ENCODE results near the gene THYN1. TPM values are rescaled to one million over a fixed set of nuclear protein-coding genes. Genes with fewer than 3 reads are reported as not detected.

Gene THYN1
- total and polyA plus RNA-seq, 12 donors, result 32.8 to 91.0 (median 48.6) TPM

GRCh38 chr11:134223121-134223520, 30.0 kb downstream of the THYN1 start:
- 9 to 13% (median 11%) methylated on average over 5 of the region's 5 CpGs for WGBS, 4 donors
- H3K4me3 ChIP-seq, result peak overlapping the region in 2 of 4 donors; percentile 68 to 97
- TF ChIP-seq POLR2A (IDR thresholded peaks at IDR 0.05), result no peak
- TF ChIP-seq, protein P1, sequence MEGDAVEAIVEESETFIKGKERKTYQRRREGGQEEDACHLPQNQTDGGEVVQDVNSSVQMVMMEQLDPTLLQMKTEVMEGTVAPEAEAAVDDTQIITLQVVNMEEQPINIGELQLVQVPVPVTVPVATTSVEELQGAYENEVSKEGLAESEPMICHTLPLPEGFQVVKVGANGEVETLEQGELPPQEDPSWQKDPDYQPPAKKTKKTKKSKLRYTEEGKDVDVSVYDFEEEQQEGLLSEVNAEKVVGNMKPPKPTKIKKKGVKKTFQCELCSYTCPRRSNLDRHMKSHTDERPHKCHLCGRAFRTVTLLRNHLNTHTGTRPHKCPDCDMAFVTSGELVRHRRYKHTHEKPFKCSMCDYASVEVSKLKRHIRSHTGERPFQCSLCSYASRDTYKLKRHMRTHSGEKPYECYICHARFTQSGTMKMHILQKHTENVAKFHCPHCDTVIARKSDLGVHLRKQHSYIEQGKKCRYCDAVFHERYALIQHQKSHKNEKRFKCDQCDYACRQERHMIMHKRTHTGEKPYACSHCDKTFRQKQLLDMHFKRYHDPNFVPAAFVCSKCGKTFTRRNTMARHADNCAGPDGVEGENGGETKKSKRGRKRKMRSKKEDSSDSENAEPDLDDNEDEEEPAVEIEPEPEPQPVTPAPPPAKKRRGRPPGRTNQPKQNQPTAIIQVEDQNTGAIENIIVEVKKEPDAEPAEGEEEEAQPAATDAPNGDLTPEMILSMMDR (IDR thresholded peaks at IDR 0.05), result no peak
- H3K27ac ChIP-seq, result no peak overlapping the region
- intact Hi-C loops (cut with DNase I), result no loop called here
- H3K27me3 ChIP-seq, result no peaks in the 10 kb centered on the region
- H3K36me3 ChIP-seq (replicated peaks in 1 of 2), result peaks cover 0 to 12% of the 10 kb centered on the region in 2 donors
- no peaks in the 10 kb centered on the region for H3K9me3 ChIP-seq (replicated peaks in 1 of 3)
- peaks cover 14 to 39% of the 10 kb centered on the region in 2 donors for H3K4me1 ChIP-seq (replicated peaks in 1 of 2)
- no peak for DNase-seq

DNA sequence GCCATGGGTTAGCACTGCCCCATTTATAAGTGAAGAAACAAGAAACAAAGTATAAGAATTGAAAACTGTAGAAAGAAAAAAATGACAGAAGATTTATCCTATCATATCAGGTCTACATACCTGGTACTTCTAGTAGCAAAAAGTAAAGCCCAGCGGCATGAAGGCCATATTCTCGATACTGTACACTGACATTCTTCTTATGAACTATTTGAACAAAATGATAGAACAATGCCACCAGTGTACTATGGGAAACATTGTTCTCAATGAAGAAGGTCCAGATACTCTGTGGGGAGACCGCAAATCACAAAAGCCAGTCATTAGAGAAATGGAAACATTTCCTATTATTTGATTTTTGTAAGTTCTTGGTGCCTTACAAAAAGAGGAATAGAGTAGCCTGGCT, 36.3 kb downstream of the THYN1 start:
- no peak for DNase-seq
- H3K27ac ChIP-seq, result no peak overlapping the region
- no peaks in the 10 kb centered on the region for H3K9me3 ChIP-seq (replicated peaks in 1 of 3)
- H3K4me1 ChIP-seq (replicated peaks in 1 of 2), result no peaks in the 10 kb centered on the region
- WGBS, 4 donors, result 95 to 97% (median 95%) methylated on average over 3 of the region's 3 CpGs
- H3K4me3 ChIP-seq, result no peak overlapping the region
- TF ChIP-seq POLR2A (IDR thresholded peaks at IDR 0.05), result no peak
- TF ChIP-seq, protein P1 (IDR thresholded peaks at IDR 0.05), result no peak
- H3K27me3 ChIP-seq, result no peaks in the 10 kb centered on the region
- intact Hi-C loops (cut with DNase I), result no loop called here
- H3K36me3 ChIP-seq (replicated peaks in 1 of 2), result peaks cover 0 to 12% of the 10 kb centered on the region in 2 donors

DNA sequence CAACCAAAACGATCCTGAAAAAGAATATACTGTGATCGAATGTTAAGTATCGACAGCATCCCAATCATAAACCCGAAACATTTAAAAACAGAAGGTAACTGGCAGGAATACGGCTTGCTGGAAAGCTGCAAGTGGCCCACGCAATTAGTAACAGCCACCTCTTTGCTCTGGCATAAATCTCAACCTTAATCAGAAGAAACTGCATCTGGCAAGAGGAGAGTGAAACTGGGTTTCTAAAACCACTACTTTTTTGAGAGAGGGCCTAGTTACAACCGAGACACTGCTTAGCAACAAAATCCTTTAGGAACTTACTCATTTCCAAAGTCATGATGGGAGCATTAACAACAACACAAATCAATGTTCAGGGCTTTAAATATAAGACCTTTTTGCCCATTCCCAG, 37.3 kb downstream of the THYN1 start:
- 85 to 96% (median 92%) methylated on average over 7 of the region's 7 CpGs for WGBS, 4 donors

GRCh38 chr11:134207538-134208239, 45.5 kb downstream of the THYN1 start:
- intact Hi-C loops (cut with DNase I), result no loop called here
- TF ChIP-seq POLR2A (IDR thresholded peaks at IDR 0.05), result no peak
- TF ChIP-seq, protein P1 (IDR thresholded peaks at IDR 0.05), result peak; percentile 57 to 72 (median 68)
- H3K36me3 ChIP-seq (replicated peaks in 1 of 2), result peaks cover 0 to 42% of the 10 kb centered on the region in 2 donors
- 85 to 88% (median 86%) methylated on average over 16 of the region's 16 CpGs for WGBS, 4 donors
- no peaks in the 10 kb centered on the region for H3K4me1 ChIP-seq (replicated peaks in 1 of 2)
- peak; percentile 22 to 74 (median 48) for DNase-seq
- H3K4me3 ChIP-seq, result no peak overlapping the region
- no peaks in the 10 kb centered on the region for H3K27me3 ChIP-seq
- H3K27ac ChIP-seq, result no peak overlapping the region
- no peaks in the 10 kb centered on the region for H3K9me3 ChIP-seq (replicated peaks in 1 of 3)

More for the DNA sequence above, 37.3 kb downstream of the THYN1 start:
- no peaks in the 10 kb centered on the region for H3K9me3 ChIP-seq (replicated peaks in 1 of 3)
- H3K36me3 ChIP-seq (replicated peaks in 1 of 2), result peaks cover 0 to 12% of the 10 kb centered on the region in 2 donors
- no peak for DNase-seq
- intact Hi-C loops (cut with DNase I), result no loop called here
- no peak for TF ChIP-seq POLR2A (IDR thresholded peaks at IDR 0.05)
- TF ChIP-seq, protein P1 (IDR thresholded peaks at IDR 0.05), result no peak
- H3K4me3 ChIP-seq, result no peak overlapping the region
- no peaks in the 10 kb centered on the region for H3K27me3 ChIP-seq
- H3K4me1 ChIP-seq (replicated peaks in 1 of 2), result no peaks in the 10 kb centered on the region
- H3K27ac ChIP-seq, result no peak overlapping the region

All from adrenal gland (tissue), 12 donors.